SK-MEL-5 (cell line): ENCODE results near the gene SLC25A38. TPM values are rescaled to one million over a fixed set of nuclear protein-coding genes. Genes with fewer than 3 reads are reported as not detected.
"Not testable (repeated sequence)": the region's sequence is repeated elsewhere in the genome, so short reads cannot be mapped to it uniquely, and the experiment has no call there.

Experiments used
- DNase-seq: peaks from one replicate; pipeline ENCODE4 v3.0.0-alpha.2; 2016; ENCODE audit warnings: low read depth, low spot score
- in situ Hi-C: cut with HindIII; loops from 2 replicates; pipeline ENCODE4 v1.10.0; 2016; ENCODE audit warnings: low sequenced_read_pairs, high pct_unique_total_duplicates, low pct_unique_long_range_greater_than_20kb
- total RNA-seq: library from RNA; depleted of rRNA; stranded (reverse); fragments of >200 nt; shearing (Covaris generic); gene quantifications from 2 replicates; pipeline ENCODE4 v1.2.3, GENCODE V29; 2014

Gene SLC25A38
- total RNA-seq, 1 experiment from 2014 or later: 17.7 TPM

DNA sequence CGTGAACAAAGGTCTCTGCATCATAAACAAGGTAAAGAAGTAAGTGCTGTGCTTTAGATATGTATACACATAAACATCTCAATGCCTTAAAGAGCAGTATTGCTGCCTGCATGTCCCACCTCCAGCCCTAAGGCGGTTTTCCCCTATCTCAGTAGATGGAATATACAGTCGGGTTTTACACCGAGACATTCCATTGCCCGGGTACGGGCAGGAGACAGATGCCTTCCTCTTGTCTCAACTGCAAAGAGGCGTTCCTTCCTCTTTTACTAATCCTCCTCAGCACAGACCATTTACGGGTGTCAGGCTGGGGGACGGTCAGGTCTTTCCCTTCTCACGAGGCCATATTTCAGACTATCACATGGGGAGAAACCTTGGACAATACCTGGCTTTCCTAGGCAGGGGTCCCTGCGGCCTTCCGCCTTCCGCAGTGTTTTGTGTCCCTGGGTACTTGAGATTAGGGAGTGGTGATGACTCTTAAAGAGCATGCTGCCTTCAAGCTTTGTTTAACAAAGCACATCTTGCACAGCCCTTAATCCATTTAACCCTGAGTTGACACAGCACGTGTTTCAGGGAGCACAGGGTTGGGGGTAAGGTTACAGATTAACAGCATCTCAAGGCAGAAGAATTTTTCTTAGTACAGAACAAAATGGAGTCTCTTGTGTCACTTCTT, 35.5 kb downstream of the SLC25A38 start:
- DNase-seq, in situ Hi-C loops: not testable (repeated sequence)

DNA sequence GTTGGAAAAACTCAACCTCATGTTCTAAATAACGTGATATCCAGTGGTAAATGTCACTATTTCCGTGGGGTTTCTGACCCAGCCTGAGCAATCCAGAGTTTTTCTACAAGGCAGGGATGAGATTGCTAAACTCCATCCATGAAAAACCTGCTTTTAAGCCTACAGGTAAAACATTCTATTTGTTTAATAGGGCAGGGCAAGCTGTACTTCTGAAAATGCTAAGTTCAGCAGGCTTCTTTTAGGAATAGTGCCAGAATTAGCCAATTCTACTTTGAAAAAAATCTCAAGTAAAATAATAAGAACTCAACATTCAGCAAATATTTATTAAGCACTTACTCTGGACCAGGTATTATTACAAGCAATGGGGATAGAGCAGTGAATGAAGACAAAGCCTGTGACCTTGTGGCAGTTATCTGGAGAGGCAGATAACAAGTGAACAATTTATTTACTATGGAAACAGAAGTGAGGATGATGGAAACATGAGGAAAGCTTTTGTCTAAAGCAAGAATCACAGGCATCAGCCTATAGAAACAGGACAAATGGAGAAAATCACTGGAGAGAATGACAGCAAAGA, 36.7 kb downstream of the SLC25A38 start:
- in situ Hi-C loops: no loop called here
- no peak for DNase-seq

DNA sequence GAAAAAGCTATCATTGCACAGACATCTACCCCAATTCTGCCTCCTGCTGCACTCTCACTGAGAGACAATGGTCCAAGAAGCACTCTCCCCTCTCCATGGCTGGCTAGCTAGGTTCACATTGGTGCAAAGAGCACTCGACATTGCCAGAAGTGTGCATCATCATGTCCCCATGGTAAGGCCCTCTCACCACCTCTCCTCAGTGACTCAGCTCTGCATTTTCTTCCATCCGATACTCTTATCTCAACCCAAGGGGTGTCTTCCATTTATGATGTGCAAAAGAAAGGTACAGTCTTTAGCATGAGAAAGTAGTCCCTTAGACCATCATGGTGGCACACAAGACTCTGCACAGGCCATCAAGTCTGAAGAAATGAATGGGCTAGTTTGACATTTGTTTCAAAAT, 37.4 kb downstream of the SLC25A38 start:
- DNase-seq: no peak
- in situ Hi-C loops: no loop called here

DNA sequence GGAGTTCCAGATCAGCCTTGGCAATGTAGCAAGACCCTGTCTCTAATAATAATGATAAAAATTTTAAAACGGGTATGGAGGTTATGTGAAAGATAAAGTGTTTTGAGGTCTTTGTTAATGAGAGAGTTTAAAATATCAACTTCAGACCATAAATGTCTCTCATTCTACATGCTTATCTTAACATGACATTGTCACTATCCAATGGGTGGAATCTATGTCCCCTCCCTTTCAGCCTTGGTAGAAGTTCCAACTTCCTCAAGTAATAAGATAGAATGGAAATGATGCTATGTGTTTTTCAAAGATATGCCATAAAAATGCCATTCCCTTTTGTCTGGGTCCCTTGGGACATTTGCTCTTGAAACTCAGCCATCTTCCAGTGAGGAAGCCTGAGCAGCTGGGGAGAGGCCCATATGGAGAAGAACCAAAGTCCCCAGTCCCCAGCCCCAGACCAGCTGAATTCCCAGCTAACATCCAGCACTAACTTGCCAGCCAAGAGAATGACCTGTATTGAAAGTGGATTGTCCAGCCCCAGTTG, 40.3 kb downstream of the SLC25A38 start:
- in situ Hi-C loops: no loop called here
- no peak for DNase-seq

DNA sequence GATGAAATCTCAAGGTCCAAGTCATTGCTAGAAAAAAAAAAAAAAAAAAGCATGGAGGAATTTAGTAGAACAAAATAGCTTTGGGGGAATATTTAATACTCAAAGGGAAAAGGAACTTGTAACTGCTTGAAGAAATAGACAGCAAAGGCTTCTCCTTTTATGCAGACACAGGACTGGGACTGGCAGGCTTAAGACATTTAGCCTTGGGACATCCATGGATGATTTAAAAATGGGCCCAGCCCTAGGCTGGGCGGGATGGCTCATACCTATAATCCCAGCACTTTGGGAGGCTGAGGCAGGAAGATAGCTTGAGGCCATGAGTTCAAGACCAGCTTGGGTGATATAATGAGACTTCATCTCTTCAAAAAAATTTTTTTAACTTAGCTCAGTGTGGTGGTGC, 43.1 kb downstream of the SLC25A38 start:
- DNase-seq: no peak
- in situ Hi-C loops: no loop called here

DNA sequence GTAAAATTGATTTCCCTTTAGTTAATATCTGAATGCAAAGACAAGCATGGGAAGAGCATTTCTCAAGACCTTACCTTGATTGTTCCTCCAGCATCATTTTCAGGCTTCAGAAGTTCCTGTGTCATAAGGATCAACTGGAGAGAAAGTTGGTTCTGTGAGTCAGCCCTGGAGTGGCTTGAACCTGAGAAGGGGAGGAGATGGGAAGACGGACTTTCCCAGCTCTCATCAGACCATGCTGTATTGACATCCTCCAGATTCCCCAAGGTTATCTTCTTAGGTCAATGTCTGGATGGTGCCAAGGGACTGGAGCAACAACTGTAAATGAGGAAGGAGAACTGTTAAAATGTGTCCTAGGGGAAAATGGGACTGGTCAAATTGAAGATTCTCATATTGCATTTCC, 44.3 kb downstream of the SLC25A38 start:
- no peak for DNase-seq
- in situ Hi-C loops: no loop called here

DNA sequence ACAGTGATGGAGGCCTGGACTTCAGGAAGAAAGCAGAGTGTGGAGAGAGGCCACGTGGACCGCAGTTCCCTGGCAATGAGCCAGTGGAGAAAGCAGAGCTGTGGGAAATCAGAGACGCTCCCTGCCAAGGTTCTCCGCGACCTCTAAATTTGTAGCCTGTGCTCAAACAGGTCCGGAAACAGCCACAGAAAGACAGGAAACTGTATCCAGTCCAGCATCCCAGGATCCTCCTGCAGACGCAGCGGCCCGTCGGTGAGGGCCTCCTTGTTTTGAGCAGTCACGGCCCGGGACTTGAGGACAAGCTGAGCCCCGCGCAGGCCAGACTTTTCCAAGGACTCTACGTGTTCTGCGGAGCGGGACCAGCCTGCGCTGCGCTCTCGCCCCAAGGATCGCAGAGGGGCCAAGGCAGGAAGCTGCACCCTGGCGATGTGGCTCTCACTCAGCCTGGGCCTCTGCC, 45.6 kb downstream of the SLC25A38 start:
- in situ Hi-C loops: no loop called here

DNA sequence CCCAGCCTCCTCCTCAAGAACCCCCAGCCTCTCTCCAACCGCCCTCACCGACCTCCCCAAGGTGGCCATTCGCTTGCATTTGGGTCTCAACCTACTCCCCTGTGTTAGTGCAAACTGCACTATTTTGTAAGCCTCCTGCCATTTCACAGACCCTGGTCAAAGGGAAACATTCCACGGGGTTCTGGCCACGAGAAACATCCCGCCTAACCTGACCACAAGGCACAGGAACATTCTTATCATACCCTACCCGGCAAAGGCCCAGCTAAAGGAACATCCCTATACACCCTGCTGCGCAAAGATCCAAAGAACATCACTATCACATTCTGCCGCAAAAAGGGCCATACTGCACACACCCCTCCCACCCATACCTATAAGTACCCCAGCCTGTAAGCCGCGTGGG, 46.3 kb downstream of the SLC25A38 start:
- in situ Hi-C loops: no loop called here
- no peak for DNase-seq

More for the DNA sequence above, 45.6 kb downstream of the SLC25A38 start:
- no peak for DNase-seq

DNA sequence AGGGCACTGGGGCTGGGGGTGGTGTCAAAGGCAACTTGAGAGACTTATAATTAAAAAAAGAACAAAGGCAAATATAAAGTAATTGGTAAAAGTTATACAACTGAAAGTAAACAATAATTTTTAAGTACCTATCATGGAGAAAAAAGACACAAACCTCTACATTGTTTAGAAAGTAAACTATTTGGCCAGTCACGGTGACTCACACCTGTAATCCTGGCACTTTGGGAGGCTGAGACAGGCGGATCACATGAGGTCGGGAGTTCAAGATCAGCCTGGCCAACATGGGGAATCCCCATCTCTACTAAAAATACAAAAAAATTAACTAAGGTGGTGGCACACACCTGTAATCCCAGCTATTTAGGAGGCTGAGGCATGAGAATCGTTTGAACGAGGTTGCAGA, 49.2 kb downstream of the SLC25A38 start:
- DNase-seq: no peak
- in situ Hi-C loops: no loop called here

DNA sequence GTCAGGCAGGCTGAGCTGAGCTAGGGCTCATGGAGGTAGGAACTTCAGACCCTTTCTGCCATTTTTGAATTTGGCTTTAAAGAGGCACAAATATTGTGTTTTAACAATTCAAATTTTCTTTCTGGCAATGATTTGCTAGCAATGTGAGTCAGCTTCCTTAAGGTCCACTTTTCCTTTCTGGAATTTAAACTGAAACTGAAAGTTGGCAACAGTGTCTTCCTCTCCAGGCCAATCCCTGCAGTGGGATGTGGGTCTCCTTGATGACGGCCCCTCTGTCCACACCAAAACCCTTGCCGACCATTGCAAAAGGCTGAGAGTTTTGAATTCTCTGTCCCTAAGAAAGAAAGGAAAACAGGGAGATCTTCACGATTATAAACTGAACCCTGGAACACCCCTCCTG, 50.5 kb downstream of the SLC25A38 start:
- DNase-seq: no peak
- in situ Hi-C loops: no loop called here

DNA sequence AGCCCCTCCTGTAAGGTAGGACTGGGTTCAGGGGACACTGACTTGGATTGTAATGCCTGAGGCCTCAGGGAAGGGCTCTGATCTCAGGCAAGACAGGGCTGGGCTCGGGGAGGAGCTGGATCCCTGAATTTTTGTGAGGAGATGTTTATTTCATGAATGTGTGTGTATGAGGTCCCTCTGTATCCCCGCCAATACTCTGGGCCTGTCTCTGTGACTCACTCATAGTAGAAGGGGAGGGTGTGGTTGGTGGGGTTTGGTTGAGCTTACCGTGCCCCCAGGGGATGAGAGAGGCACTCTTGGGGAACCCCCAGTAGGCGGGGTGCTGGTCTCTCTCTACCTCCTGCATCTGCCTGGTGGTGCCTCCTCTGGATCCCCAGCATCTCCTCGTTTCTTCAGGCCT, 51.4 kb downstream of the SLC25A38 start:
- no peak for DNase-seq
- in situ Hi-C loops: no loop called here

DNA sequence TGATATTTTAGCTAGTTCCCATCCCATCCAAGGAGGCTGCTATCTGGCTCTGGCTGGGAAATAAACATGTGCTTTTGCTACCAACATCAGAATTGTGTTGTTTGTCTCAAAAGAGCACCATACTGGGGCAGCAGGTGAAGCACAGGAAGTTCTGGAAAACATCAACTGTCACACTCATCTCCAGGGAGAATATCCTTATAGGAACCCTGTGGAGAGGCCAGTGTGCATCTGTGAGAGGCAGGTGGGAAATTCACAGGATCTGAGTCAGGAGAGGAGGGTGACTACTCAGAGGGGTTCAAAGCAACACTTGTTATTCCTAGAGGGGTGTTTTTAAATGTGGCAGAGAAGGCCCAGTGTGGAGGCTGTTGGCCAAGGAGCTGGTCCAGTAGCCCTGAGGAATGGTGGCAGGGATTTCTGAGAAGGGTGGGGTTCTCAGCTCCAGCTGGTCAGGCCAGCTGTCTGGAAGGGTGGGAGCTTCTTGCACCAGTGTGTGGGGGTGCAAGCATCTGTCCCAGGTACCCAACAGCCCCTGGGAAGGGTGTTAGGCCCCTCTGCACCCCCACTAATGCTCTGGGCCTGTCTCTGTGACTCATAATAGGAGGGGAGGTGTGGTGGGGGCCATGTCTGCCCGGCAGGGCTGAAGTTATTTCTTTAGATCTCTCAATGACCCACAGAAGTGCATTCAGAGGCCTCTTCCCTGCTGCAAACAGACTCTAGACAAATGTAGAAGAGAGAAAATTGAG, 52.0 kb downstream of the SLC25A38 start:
- in situ Hi-C loops: no loop called here
- DNase-seq: no peak

DNA sequence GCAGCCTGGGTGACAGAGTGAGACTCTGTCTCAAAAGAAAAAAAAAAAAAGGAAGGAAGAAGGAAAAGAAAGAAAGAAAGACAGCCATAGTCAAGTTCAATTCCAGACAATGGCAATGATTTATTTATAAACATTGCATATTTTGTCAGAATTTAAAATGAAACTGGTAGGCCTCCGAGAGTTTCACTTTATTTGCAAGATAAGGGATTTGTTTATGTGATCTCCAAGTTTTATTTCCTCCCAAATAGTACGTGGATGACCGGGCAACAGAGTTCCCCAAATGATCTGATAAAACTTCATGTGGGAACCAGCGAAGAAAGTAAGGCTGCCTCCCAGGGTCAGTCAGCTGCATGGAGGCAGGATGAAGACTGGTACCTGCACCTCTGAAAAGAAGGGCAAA, 55.7 kb downstream of the SLC25A38 start:
- no peak for DNase-seq
- in situ Hi-C loops: no loop called here

DNA sequence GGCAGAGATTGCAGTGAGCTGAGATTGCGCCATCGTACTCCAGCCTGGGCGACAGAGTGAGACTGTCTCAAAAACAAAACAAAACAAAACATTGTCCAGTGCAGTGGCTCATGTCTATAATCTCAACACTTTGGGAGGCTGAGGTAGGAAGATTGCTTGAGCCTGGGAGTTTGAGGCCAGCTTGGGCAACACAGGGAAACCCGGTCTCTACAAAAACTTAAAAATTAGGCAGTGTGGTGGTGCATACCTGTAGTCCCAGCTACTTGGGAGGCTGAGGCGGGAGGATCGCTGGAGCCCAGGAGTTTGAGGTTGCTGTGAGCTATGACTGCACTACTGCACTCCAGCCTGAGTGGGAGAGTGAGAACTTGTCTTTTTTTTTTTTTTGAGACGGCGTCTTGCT, 57.1 kb downstream of the SLC25A38 start:
- in situ Hi-C loops: no loop called here
- no peak for DNase-seq

DNA sequence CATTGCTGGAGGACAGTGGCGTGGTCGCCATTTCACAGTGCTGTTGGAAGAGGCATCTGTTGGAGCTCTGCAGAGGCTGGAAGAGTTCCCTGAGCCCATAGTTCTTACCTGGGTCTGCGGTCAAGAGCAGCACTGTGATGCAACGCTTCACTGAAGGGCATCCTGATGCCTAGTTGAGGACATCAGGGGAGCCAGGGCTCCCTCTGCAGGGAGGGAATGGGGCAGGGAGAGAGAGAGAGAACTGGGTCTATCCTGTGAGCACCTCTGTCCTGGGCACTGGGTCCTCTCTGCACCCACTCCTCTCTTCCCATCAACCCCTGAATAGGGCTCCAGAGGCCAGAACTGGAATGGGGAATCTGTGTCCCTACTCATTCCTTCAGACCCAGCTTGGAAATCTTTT, 60.4 kb downstream of the SLC25A38 start:
- peak; percentile 42 for DNase-seq
- in situ Hi-C loops: no loop called here

DNA sequence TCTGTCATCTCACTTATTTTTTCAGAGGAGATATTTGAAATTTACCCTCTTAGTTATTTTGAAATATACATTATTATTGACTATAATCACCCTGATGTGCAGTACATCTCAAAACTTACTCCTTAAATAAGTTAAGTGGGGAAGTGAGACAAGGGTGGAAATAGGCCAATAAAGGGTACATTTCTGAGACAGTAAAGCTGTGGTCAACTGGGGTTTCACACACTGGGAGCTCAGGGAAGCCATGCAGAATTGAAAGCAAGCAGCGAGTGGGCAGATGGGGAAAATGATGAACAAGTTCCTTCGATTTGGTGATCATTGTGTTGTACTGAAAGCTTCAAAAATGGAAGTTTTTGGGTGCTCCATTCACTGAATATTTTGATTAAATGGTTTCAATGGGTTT, 62.8 kb downstream of the SLC25A38 start:
- DNase-seq: no peak
- in situ Hi-C loops: no loop called here

DNA sequence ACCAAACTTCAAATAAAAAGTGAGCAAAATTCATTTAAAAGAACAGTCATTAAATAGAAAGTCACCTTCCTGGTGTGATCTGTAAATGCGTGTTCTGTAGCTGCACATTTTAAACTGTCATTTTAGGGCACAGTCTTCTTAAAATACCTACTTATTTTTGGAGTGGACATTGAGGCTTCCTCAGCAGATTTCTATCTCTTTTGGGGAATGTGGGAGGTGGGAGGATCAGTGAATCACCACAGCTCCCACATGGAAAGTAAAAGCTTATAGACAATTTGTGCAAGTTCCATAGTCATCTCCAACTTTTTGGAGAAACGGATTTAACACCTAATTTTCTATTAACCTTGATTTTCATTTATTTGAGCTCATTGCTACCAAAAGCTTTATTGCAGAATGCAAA, 63.3 kb downstream of the SLC25A38 start:
- no peak for DNase-seq
- in situ Hi-C loops: no loop called here
